Brain pericyte (primary cell): ENCODE measurements around the gene C11orf68.

ENCODE experiments used
- DNase-seq: peaks from one replicate; pipeline ENCODE4 v3.0.0-alpha.2; 2012; ENCODE audit warnings: low read depth, low spot score

The C11orf68 gene

DNA sequence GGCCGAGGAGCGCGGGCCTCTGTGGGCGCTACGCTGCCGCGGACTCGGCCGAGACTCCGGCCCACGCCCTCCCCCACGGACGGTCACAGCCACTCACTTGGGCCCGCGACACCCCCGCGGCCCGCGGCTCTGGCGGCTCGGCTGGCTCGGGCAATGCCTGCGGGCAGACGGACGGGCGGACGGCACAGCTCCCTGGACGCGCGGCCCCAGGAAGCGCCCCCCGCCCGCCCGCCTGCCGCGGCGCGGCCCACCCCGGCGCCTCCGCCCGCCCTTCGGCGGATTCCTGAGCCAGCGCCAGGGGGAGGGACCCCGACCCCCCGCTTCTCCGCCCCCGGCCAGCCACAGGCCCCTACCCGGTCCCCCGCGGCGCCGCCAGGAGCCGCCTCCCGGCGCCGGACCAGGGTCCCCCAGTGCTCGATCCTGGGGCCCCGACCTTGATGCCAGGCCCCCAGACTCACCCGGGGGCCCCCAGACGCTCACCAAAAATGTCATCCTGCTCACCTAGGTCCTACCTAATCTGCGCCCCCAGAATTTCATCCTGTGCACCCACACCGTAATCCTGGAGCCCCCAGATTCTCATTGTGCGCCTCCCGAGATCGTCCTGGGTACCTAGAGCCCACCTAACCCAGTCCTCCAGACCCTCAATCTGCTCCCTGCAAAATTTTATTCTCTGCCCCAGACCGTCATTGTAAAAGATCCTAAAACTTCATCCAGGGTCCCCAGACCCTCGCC, 46.1 kb downstream of the C11orf68 start, which contains the start of gene EFEMP2:
Gene EFEMP2, minus strand, starts transcription at position 215 of the 732 bp plus-strand sequence. CDS start 446 bp downstream, outside the sequence.
- no peak for DNase-seq

GRCh38 chr11:65871811-65872548, 46.9 kb downstream of the C11orf68 start:
- DNase-seq = no peak

DNA sequence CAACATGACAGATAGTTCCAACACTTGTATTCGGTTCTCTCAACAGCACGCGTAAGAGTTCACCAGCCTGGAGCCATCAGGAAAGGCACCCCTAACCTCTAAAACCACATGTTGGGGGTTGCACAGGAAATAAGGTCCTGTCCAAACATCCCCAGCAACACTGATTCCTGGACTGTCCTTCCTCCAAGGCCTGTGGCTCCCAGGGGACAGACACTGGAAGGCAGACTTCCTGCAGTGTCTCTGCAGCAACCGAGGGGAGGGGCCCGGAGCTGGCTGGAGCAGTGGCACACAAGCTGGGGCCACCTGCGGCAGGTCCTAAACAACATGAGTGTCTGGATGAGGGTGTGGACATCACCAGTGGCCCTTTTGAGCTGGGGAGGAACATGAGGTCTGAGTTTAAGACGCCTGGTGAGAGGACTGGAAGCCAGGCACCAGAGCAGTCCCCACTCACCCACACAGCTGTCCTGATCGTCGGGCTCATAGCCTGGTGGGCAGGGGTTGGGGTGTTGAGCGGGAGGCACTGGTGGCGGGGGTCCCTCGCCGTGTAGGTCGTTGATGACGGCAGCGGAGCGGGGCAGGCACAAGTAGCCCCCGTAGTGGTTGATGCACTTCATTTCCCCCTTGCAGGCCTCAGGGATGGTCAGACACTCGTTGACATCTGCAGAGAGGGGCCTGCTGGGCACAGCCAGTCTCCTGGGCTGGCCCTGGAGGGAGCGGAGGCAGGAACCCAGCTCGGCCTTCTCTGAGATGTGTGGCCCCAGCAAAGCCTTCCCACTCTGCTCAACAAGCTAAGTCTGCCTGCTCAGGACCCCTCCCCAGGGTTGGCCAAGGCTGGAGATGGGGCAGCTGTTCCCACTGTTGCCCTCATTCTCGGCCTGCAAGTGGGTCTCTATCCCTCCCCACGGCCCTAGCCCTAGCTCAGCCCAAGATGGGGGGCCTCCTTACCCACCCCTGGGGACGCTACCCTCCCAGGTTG, 47.9 kb downstream of the C11orf68 start:
- no peak for DNase-seq

DNA sequence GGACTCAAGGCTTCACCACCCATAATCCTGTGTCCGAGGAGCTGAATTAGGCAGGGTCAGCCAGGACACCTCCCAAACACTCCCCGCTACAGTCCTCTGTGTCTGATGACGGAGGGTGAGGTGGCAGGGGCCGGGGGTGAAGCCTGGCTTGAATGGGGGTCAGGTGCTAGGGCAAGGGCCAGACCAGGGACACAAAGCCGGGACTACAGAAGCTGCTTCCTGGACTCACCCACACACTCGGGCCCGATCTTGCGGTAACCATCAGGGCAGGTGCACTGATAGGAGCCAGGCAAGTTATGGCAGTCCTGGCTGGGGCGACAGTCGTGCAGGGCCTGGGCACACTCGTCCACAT, 48.6 kb downstream of the C11orf68 start:
- no peak for DNase-seq

GRCh38 chr11:65869643-65870306, 49.1 kb downstream of the C11orf68 start:
- DNase-seq = no peak

- no peak for DNase-seq
Observed at GRCh38 chr11:65868907-65869306, 50.0 kb downstream of the C11orf68 start.

DNA sequence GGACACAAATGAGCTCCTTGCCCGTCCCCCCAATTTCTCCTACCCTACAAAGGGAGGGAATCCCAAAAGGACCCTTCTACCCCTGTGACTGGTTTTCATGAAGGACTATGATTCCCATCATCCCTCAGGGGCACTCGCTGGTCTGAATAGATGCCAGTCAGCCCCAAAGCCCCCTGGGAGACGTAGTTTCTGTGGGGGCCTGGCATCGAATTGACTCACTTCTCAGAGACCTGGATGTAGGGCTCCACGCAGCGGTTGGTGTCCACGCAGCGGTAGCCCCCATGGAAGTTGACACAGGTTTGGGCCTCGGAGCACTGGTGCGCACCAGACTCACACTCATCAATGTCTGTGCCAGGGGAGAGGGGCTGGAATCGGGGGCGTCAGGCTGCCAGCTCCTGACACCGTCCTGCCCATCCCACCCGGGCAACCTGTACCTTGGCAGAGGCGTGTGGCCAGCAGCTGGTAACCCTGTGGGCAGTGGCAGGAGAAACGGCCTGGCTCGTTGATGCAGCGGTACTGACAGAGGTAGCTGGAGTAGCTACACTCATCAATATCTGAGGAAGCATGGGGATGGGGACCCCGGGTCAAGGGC, 50.7 kb downstream of the C11orf68 start:
- DNase-seq = no peak

DNA sequence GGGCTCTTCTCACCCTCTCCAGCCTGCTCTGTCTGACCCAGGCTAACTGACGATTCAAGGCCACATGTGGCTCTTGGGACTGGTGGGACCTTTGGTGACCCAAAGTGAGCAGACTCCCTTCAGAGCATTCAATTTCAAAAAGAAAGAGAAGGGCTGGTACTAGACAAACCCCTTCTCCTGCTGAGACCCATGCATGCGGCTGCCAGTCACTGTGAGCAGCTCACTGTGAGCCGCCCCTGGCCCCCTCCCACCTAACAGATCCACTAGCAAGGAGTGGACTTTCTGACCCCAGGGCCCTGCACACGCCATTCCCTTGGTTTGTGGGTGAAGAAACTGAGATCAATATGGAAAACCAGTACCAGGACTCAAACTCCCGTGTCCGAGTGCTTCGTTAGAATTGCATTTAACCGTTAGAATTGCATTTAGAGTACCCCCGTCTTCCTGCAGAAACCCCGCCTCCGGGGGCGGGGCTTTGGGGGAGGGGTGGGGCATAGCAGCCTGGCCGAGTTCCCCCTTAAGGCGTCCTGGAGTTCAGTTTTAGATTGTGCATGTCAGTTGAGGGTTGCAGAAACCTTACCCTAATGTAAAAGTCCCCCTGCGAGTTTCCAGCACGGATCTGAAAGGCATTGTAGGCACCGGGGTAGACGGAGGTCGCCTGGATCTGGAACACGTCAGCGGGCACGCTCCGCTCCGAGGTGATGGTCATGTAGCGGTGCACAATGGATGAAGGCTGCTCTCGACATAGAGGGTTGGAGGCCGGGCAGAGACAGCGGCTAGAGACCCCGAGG, 51.4 kb downstream of the C11orf68 start:
- DNase-seq = no peak
